ENCODE measurements around the gene ANKRD62. TPM values are rescaled to one million over a fixed set of nuclear protein-coding genes. Genes with fewer than 3 reads are reported as not detected.
"Not testable (repeated sequence)": the region's sequence is repeated elsewhere in the genome, so short reads cannot be mapped to it uniquely, and the experiment has no call there.

Gene ANKRD62
- total and polyA plus RNA-seq, 7 donors, result not detected

DNA sequence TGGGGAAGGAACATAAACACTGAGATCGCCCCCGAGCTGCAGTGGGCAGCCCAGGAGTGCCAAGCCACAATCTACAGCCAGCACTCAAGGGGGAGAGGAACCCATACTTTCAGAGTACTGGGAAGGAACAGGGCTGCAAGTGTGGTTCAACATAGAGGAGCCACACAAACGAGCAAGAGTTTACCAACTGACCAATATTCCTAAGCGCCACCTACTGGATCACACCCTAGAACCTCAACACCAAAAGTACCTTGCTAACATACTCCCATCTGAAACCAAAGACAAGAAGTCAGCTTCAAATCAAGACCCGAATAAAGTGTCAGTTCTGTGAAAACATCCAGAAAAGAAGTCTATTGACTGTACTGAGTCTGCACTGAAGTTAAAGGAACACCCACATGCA, 55.8 kb downstream of the ANKRD62 start:
- H3K9me3 ChIP-seq; H3K36me3 ChIP-seq (ENCODE audit: insufficient read depth in 1 of 2, low read depth in 1 of 2); H3K4me1 ChIP-seq; H3K27me3 ChIP-seq (ENCODE audit: insufficient read depth in 3 of 3, low read length in 2 of 3); DNase-seq; intact Hi-C loops (cut with DNase I); H3K4me3 ChIP-seq; H3K27ac ChIP-seq; ATAC-seq: not testable (repeated sequence)
- no CpG with 5 or more reads among the region's 5 CpGs for WGBS, 3 donors

DNA sequence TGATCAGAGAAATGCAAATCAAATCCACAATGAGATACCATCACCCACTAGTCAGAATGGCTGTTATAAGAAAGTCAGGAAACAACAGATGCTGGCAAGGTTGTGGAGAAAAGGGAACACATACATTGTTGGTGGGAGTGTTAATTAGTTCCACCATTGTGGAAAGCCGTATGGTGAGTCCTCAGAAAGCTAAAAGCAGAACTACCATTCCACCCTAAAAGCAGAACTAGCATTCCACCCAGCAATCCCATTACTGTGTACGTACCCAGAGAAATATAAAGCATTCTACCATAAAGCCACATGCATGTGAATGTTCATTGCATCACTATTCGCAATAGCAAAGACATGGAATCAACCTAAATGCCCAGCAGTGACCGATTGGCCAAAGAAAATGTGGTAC, 60.7 kb downstream of the ANKRD62 start:
- Histone ChIP-seq H3K9me3 (no peaks in the 10 kb centered on the region), H3K4me1 (peaks cover 8% of the 10 kb centered on the region), H3K36me3 (ENCODE audit: insufficient read depth in 1 of 2, low read depth in 1 of 2) (no peaks in the 10 kb centered on the region), H3K4me3 (no peak overlapping the region), H3K27ac (no peak overlapping the region), H3K27me3 (ENCODE audit: insufficient read depth in 3 of 3, low read length in 2 of 3) (no peaks in the 10 kb centered on the region)
- TF ChIP-seq, protein P1, sequence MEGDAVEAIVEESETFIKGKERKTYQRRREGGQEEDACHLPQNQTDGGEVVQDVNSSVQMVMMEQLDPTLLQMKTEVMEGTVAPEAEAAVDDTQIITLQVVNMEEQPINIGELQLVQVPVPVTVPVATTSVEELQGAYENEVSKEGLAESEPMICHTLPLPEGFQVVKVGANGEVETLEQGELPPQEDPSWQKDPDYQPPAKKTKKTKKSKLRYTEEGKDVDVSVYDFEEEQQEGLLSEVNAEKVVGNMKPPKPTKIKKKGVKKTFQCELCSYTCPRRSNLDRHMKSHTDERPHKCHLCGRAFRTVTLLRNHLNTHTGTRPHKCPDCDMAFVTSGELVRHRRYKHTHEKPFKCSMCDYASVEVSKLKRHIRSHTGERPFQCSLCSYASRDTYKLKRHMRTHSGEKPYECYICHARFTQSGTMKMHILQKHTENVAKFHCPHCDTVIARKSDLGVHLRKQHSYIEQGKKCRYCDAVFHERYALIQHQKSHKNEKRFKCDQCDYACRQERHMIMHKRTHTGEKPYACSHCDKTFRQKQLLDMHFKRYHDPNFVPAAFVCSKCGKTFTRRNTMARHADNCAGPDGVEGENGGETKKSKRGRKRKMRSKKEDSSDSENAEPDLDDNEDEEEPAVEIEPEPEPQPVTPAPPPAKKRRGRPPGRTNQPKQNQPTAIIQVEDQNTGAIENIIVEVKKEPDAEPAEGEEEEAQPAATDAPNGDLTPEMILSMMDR (IDR thresholded peaks at IDR 0.05), result no peak
- intact Hi-C loops (cut with DNase I), result no loop called here
- DNase-seq (no peak), ATAC-seq (no peak)
- 80 to 89% (median 81%) methylated on average over 4 of the region's 4 CpGs for WGBS, 3 donors

DNA sequence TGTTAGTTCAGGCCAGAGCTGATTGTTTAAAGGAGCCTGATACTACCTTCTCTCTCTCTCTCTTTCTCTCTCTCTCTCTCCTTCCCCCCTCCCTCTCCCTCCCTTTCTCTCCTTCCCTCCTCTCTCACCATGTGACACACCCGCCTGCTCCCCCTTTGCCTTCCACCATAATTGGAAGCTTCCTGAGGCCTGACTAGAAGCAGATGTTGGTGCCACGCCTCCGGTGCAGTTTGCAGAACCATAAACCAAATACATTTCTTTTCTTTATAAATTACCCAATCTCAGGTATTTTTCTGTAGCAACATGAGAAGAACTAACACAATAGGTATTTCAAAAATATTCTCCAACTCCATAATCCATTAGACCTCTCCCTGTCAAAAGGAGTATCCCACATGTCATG, 62.4 kb downstream of the ANKRD62 start:
- TF ChIP-seq, protein P1 (IDR thresholded peaks at IDR 0.05), result no peak
- H3K27ac ChIP-seq, result no peak overlapping the region
- no peaks in the 10 kb centered on the region for H3K27me3 ChIP-seq (ENCODE audit: insufficient read depth in 3 of 3, low read length in 2 of 3)
- H3K4me3 ChIP-seq, result no peak overlapping the region
- intact Hi-C loops (cut with DNase I), result no loop called here
- H3K4me1 ChIP-seq, result peaks cover 8% of the 10 kb centered on the region
- WGBS, 3 donors, result 67 to 80% (median 78%) methylated on average over 3 of the region's 3 CpGs
- no peak for ATAC-seq
- no peaks in the 10 kb centered on the region for H3K9me3 ChIP-seq
- H3K36me3 ChIP-seq (ENCODE audit: insufficient read depth in 1 of 2, low read depth in 1 of 2), result no peaks in the 10 kb centered on the region
- DNase-seq, result no peak

DNA sequence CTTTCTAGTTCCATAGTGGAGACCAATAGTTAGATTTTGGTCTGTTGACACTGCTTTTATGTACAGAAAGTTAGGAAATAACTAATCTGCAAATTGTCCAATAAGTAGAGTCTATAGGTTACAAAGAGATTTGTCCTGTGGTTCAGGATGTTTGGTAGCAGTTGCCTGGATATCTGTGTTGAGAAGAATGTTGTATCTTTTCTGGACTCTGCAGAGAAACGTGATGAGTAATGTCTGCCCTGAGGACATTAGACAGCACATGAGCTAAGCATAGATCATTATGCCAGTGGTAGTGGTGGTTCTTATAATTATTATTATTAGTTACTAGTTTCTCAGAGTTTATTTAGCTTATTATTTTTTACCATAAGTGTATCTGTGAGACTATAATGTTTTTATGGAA, 65.8 kb downstream of the ANKRD62 start:
- intact Hi-C loops (cut with DNase I), result no loop called here
- H3K36me3 ChIP-seq (ENCODE audit: insufficient read depth in 1 of 2, low read depth in 1 of 2), result no peaks in the 10 kb centered on the region
- no peaks in the 10 kb centered on the region for H3K27me3 ChIP-seq (ENCODE audit: insufficient read depth in 3 of 3, low read length in 2 of 3)
- DNase-seq, result no peak
- H3K9me3 ChIP-seq, result no peaks in the 10 kb centered on the region
- WGBS, 3 donors, result 31 to 54% (median 34%) methylated on average over 1 of the region's 1 CpG
- H3K4me3 ChIP-seq, result no peak overlapping the region
- TF ChIP-seq, protein P1 (IDR thresholded peaks at IDR 0.05), result no peak
- H3K27ac ChIP-seq, result no peak overlapping the region
- ATAC-seq, result no peak
- H3K4me1 ChIP-seq, result no peaks in the 10 kb centered on the region

DNA sequence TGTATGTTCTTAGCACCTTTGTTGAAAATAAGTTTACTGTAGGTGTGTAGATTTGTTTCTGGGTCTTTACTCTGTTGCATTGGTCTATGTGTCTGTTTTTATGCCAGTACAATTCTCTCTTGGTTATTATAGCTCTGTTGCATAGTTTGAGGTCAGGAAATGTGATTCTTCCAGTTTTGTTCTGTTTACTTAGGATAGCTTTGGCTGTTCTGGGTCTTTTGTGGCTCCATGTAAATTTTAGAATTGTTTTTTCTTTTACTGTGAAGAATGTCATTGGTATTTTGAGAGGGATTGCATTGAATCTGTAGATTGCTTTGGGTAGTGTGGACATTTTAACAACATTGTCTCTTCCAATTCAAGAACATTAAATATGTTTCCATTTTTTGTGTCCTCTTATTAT, 69.1 kb downstream of the ANKRD62 start:
- H3K27me3 ChIP-seq (ENCODE audit: insufficient read depth in 3 of 3, low read length in 2 of 3), result no peaks in the 10 kb centered on the region
- H3K4me3 ChIP-seq, result no peak overlapping the region
- DNase-seq, result no peak
- intact Hi-C loops (cut with DNase I), result no loop called here
- TF ChIP-seq, protein P1 (IDR thresholded peaks at IDR 0.05), result no peak
- H3K27ac ChIP-seq, result no peak overlapping the region
- no peaks in the 10 kb centered on the region for H3K9me3 ChIP-seq
- no peak for ATAC-seq
- no peaks in the 10 kb centered on the region for H3K4me1 ChIP-seq
- H3K36me3 ChIP-seq (ENCODE audit: insufficient read depth in 1 of 2, low read depth in 1 of 2), result no peaks in the 10 kb centered on the region

Data from psoas muscle (tissue), 8 donors.